Activated CD4-positive, alpha-beta T cell treated with anti-CD3 and anti-CD28 coated beads, Interleukin-10, Interleukin-2, amounts not matched to agents 100 ng/mL and 50 ng/mL, durations not matched to agents 16 hours and 8 hours (primary cell): Measurements from ENCODE around the gene DSEL.
A peak's percentile ranks its signal among the peaks of the same experiment; 100 is the strongest.

Source experiments
- DNase-seq: peaks from one replicate; pipeline ENCODE4 v3.0.0-alpha.2; 2020

DSEL gene

DNA sequence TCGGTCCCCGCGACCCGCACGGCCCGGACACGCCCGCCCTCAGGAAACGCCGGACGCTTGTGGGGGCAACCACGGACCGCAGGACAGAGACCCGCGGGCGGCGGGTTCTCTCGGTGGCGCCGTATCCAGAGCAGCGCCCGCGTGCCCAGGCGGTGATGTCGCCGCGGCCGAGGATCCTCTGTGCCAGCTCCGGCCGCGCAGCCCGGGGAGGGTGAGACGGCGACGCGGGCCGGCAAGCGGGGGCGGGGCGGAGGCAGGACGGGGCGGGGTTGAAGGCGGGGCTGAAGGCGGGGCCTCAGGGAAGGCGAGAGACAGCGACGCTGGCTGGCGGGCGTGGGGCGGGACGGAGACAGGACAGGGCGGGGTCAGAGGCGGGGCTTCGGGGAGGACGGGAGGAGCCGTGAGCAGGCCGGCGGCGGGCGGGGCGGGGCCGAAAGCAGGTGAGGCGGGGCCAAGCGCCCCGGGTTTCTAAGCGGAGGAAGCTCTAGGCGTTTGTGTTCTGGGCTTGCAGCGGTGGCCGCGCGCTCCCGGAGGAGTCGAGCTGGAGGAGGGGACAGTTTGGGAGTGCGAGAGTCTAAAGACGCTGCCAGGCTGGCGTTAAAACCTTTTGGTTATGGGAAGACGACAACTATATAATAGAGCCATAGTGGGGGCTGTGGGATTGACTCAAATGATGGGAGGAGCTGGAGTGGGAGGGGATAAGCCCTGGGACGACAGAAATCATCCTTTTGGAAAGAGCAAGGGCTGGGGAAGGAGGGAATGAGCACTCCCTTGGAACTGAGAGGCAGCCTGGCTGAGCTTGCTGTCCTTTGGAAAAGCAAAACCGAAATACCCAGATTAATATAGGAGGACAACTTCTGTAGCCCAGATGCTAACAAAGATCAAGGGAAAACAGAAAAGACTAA, at the start of gene DSEL:
DSEL (minus strand) TSS at position 182 of the 905 bp plus-strand sequence. CDS start 2,112 bp downstream, outside the sequence.
- peak; percentile 97 for DNase-seq

DNA sequence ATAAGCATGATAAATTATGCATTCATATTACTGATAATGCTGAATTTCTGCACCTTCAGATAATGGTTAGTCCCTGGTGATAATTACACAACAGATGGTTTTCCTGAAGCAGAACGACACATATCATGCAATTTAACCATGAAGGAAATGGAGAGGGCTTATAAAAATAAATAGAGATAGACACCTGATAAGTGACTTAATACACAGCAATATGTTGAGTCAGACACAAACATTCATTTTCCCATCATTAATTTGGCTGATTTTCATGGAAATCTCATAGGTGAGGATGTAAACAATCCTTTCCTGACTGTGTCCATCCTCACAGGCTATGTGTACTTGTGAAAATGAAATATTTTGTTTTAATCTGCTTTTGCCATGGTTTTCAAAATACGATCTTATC, 36.9 kb upstream of the DSEL start:
- no peak for DNase-seq

DNA sequence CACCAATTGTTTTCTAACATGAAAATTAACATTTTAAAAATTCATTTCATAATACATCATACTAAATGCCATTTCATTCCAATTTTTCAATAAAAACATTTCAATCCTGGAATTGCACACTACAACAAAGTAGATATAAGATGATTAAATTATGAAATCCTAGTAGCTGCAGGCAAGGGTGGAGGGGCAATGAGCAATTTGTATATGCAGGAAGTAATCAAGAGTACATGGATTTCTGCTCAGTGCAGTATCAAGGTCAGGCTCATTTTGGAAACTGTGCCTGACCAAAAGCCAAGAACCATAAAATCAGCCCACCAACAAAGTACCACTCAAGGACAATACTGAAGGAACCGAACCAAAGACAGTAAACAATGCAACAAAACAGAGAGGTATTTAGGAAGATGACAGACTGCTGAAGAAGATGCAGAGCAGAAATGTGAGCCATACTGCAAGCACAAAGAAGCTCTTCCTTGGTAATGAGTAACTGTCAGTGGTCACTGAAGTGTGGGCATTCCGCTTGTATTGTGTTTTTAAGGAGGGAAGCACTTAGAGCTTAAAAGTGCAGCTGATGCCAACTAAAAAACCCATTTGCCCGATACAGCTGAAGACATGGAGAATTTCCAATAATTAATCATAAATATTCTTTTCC, 34.5 kb upstream of the DSEL start:
- DNase-seq, result no peak

DNA sequence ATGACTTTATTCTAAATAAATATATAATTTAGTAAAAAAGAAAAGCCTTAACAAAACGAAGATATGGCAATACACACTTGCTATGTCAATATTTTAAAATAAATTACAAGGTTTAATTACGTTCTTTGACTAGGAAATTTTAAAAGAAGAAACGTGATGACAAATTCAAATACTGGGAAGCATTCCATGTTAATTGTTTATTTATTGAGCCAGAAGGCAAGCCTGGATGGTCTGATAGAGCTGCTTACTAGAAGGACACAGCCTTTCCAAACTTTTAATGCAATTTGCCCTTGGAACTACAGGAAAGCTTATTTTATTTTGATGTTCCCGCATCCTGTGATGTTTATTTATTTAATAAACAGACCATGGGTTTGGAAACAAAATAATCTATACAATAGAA, 33.4 kb upstream of the DSEL start:
- DNase-seq, result no peak

DNA sequence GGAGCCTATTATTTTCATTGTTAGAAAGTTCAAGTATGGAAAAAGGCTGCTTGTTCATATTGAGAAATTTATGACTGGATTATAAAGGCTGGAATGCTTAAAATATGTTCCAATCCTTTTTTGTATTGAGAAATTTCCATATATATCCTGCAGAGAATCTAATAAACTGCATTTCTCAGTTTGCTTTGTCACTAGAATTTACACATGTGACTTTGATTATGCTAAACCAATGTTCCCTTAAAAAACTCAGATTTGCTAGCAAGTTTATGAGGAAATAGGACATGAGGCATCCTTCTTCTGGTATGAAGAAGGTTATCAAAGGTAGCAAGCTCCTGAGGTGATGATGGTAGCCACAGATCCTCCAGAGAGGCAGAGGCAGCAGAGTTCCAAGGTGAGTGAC, 29.2 kb upstream of the DSEL start:
- DNase-seq, result no peak

DNA sequence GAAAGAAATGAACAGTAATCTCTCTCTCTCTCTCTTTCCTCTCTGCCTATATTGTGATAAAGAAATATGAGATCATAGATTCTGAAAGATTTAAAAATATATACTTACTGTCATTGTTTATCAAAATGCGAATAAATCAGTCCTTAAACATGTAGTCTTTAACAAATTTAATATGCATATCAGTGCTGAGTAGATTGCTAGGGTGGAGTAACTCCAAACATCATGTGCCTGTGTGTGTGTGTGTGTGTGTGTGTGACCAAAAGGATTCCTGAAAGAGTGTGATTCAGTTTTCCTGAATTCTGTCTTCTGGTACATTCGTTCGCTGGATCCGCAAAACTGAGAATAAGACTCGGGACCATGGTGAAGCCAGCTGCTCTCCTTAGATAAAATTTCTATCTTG, 24.0 kb upstream of the DSEL start:
- DNase-seq, result no peak

DNA sequence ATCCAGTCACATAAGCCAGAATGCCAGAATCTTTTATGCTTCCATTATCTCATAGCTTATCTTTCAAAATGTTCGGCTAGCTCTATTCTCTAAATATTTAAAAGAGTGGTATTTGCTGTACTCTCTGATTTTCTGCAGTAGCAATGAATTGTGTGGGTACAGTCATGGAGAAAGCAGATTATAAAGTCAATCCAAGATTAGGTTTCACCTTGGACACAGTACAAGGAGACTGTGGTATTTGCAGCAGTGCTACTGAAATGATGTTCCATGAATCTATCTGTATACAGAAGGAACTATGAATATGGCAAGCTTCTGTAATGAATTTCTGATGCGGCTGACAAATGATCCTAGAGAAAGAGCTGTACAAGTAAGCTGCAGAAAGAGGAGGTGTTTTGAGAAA, 15.4 kb upstream of the DSEL start:
- no peak for DNase-seq

DNA sequence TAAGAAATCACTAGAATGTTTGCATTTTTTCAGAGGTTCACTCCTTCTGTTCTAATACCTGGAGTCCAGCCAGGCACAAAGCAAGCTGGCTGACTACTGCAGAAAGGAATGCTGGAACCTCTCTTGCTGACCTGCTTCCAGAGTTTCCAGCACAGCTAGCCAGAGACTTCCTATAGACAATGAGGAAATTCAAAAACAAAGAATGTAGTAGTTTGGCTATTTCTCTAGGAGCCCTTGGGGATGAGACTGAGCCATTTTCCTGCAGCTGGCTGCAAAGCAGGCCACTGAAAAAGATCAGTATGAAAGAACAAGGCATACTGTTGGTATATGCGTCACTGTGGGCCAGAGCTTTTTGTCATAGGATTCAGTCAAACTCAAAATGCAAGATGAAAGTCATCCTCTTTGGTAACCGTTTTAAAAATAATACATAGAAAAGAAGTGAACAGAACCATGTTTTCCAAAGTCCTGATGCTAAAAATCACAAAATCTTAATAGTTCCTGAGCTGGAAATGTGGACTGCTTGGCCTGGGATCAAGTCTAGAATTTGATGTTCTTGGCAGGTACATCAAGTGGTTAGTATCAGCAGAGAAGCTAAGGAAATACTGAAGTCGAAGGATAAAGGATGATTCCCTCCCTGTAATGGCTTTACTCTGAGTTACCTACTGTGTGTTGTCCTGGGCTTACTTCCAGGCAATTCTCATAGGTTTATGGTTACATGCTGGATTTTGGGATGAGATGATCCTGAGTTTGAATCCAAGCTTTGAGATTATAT, 9.0 kb upstream of the DSEL start:
- DNase-seq, result no peak

DNA sequence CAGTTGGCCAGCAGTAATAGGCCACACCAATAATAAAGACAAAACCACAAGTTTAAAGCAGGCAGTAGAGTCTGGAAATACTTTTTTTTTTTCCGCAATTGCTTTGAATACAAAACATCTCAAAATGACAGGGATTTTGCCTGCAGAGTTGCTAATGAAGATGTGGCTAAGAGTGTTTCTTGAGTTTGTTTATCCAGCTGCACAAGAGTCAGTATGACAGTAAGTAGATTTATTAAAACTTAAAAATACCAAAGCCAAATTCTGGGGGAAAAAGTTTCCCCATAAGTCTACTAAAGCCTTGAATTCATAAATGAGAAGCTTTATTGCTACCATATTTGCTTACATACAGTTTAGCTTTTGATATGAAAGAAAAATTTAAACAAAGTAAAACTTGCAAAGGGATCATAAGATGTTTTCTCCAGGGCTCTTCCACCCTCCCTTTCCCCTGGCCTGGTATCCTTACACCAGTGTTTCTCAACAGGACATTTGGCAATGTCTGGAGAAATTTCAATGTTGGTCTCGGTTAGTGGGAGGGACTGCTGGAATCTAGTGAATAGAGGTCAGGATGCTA, 3.9 kb upstream of the DSEL start:
- no peak for DNase-seq

DNA sequence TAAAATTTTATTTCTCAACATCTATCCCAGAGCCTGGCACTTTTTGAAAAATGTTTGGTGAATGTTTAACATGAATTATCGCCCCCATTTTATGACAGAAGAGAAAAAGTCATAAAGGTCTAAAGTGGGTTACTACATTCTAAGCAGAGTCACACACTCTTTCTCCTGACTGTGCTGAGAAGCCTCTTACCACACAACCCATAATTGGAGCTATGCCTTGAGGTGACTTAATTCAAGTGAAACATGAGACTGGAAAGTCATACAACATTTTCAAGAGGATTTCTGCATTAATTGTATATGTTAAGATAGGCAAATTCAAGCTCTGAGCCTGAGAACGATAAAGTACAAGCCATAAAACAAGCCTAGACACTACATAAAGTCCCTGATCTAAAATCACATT, 3.1 kb upstream of the DSEL start:
- no peak for DNase-seq

DNA sequence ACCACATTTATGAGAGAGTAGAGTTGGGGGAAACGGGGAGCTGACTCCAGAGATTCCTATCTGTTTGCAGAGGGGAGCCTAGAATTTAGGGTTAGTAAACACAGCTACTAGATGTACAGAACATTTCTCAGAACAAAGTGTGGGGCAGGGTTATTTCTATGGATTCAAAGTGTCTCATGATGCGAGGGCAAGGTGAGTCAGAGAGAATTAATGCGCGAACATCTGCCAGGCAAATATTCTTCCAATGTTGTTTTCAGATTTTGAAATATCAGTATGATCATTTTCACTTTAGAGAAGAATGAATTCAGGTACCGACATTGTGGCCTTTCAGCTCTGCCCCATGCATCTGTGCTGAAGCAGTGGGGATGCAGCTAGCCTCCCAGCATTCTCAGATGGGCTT, 2.0 kb upstream of the DSEL start:
- no peak for DNase-seq

DNA sequence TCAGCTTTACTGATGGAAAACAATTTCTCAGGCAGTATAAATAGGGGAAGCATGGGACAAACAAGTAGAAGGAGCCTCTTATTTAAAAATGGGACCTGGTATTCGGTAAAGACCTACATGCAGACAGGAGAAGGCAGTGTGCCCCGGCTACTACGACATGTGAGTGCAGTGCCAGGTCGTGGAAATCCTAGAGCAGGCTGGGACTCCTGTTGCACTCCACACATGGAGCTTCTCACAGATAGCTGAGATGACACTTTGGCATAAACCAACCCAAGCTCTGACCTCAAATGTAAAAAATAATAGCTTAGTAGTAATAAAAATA, 885 bp upstream of the DSEL start:
- DNase-seq, result no peak

DNA sequence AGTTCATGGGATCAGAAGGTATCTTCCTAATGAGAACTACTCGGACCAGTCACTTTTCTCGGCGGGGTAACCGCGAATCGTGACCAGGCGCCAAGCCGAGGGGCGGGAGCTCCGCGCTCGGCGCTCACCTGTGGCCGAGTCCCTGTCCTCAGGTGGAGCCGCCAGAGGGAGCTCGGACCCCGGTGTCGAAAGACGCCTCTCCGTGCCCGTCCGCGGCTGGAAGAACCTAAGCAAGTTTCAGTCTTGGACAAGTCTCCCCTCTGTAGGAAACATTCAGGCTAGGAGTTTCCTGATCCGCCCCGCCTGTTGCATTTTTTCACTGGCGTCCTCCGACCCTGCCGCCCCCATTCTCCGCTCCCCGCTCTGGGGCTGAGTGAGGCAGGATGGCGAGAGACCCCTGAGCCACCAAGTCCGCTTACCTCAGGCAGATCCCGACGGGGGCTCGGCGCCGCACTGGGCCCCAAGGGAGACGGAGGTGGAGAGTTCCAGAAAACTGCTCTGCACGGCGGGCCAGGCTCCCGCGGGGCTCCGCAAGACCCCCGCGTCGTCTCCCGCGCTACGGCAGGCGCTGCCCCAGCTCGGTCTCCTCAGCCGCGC, 480 bp downstream of the DSEL start:
- DNase-seq, result peak; percentile 66

DNA sequence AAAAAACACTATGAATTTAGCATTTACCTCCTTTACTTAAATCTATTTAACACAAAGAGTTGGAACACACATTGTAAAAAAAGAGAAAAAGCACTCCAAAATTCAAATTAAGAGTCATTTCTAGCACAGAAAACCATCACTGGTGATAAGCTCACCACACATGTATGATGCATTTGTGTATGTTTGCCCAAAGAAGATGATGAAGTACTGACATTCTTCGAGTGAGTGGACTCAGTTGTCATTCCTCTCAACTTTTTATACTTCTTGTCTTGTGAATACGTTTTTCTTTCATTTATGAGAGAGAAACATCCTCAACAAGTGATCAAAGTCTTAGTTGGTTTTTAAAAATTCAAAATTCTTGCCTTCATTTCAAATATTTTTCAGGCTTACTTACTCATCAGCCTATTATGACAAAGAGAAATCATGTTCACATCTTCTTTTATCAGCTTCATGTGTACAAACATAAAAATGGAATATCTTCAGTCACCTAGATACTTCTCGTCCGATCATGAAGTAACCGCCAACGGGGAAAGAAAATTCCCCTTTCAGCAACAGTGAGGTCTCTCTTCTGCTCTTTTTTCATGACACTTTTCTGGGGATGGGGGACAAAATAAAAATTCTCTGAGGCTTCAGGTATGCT, 1.5 kb downstream of the DSEL start:
- DNase-seq, result no peak

DNA sequence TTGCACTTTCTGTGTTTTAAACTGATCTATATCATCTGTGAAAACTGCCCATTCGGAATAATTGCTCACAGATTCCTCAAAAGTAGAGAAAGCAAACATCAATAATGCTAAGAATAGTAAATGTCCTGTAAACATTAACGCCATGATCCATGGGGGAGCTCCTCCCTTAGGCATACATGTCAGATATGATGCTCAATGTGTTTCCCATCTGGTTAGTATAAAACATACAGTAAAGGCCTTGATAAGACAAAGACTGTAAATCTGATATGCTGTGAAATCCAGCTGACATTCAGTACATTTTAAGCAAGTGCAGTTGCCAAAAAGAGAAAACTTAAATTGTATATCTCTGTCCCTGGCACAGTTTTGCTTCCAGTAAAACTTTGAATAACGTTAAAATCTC, 2.1 kb downstream of the DSEL start:
- DNase-seq, result no peak

DNA sequence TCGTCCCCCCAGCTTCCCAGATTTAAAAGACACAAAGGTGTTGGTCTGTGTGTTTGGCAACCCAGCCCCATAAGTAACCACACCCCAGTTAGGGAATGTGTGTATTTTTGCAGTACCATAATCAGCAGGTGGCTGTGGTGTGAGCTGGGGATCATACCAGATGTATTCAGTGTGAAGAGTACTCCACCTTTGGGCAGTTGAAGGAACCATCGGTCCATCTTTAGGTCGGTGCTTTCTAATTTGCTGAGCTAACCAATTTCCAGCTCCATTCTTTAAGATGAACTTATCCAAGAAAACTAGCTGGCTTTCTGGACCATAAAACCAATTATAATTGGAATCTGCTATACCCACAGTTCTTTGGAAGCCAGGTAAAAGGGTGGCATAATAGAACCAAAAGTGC, 3.2 kb downstream of the DSEL start:
- DNase-seq, result no peak

DNA sequence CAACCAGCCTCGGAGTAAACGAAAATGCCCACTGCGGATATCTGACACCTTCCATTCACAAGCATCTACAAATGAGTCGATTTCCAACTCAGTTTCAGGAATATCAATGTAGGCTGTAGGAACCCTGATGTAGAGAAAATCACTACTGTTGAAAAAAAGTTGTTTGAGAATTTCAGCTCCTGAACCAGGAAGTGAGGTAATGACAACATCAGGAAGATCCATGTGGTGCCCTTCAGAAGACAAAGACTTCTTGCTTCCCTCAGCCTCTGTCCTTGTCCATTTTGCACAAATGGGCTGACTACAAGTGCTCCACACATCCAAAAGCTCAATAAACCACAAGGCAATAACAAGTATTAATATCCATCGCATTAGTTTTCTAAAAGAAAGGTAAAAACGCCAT, 4.7 kb downstream of the DSEL start:
- no peak for DNase-seq

DNA sequence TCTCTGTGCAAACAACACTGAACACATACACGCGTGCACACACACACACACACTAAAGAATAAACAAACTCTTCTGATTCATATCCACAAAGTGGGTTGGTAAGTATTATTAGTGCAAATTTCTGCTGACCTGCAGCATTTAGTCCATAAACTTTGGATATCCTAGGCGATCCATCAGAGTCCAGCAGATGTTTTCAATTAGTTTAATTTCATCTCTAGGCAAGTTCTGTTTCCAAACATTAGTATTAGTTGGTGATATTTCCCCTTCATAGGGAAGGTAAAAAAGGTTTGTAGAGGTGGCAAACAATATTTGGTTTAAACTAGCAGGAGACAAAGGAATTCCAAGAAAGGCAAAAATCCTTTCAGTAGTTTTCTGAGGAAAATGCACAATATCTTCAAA, 5.7 kb downstream of the DSEL start:
- no peak for DNase-seq

DNA sequence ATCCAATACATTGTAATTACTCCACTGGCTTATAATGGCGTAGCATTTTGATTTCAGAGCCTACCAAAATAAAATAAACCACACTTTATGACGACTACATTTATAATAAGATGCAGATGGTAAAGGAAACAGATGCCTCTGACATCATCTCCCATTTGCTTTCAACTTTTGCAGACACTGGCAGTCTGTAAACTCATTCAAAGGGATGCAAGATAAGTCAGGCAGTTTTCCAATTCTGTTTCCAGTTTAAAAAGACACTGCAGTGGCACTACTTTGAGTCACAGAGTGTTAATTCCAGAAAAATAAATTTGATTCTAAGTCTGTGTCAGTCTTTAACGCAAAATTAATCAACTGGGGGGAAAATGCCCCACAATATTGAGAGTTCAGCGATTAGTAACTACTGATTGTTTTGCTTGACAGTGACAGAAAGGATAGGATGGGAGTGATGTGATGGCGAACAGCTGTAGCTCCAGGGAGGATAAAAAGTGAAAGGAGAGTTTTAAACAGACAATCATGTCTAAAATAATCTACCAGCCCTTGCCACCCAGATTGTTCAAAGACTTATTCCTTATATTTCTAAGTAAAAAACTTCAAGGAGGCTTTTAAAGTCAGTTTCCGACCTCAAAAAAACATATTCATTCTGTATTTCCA, 6.7 kb downstream of the DSEL start:
- no peak for DNase-seq

DNA sequence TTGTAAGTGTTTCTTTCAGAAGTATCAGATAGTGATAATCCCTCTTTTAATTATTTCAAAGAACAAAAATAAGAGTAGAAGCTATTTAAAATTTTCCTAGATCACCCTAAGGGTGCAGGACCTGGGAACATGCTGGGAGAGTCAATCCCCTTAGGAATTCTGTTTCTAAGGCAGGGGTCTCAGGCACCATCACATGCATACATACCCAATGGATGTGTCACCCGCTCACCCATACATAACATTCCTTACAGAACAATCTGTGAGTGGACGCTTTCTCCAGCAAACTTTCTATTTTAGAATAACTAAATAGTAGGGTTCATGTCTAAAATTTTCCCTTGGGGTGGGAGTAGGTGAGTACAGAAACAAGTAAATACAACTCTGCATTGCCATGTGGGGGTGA, 8.4 kb downstream of the DSEL start:
- no peak for DNase-seq

DNA sequence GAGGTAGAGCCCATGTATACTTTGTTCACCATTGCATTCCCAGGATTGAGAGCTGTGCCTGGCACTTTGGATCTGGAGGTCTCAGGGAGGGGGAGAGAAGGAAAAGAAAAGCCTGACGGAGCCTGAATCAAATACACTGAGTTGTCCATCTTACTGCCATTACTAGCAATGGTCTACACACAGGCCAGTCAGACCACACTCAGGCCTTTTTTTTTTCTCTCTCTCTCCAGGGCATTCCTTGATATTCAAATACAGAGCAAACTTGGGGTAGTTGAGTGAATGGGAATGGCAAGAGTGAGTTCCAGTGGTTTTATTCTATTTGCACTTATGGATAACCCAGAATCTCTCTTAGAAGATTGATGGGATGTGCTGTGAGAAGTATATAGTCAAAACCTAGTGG, 11.8 kb downstream of the DSEL start:
- DNase-seq, result no peak
